HCT116 (cell line): ENCODE results near the gene SUCLG2. TPM values are rescaled to one million over a fixed set of nuclear protein-coding genes. Genes with fewer than 3 reads are reported as not detected.

Experiments
- ATAC-seq: fragments of 200-7000 bp; cut with Tn5 transposase; 2 replicates; pipeline ENCODE4 v1.9.1; 2020; ENCODE audit warnings: mild to moderate bottlenecking, moderate library complexity
- BruUV-seq: library from RNA; stranded (reverse); fragments of 400-500 nt; replicated peaks from 2 replicates; lab custom pipeline; 2021; lab: Mats Ljungman, UMichigan
- CTCF ChIA-PET: fragments of 300-600 bp; sonication (Branson Sonifier 250); formaldehyde crosslinking; loops from one replicate; lab custom pipeline; 2021; ENCODE audit warnings: antibody characterized with exemption; lab: Charles Lee
- POLR2A ChIA-PET: fragments of 300-600, 350-600 bp; sonication (Branson Sonifier 250); formaldehyde crosslinking; loops from one replicate; lab custom pipeline; 2021; ENCODE audit warnings: antibody characterized with exemption; lab: Charles Lee
- RAD21 ChIA-PET, 2 experiments: fragments of 300-600 bp; sonication (Branson Sonifier 250); formaldehyde crosslinking; loops; one replicate each; lab custom pipeline; 2023; ENCODE audit warnings: low total read pairs in 2 of 2; ENCODE audit not compliant: uncharacterized antibody in 2 of 2, unreplicated experiment in 2 of 2, low non-redundant PET in 1 of 2; lab: Charles Lee
- DNase-seq: peaks from one replicate; pipeline ENCODE4 v3.0.0-alpha.2; 2010; ENCODE audit warnings: low read depth, low spot score
- H2AFZ ChIP-seq: fragments of 200-600 bp; shearing (Covaris generic), sonication (generic); 2 replicates; pipeline ENCODE4 v1.6.1; 2017; ENCODE audit warnings: low read depth, mixed run types, mixed read lengths, antibody characterized with exemption, low read length; ENCODE audit not compliant: poor library complexity, severe bottlenecking
- H3K27ac ChIP-seq: 2 replicates; pipeline ENCODE4 v1.5.1; 2012; ENCODE audit warnings: low read depth, low read length
- H3K27me3 ChIP-seq: fragments of 200-600 bp; sonication (generic); 2 replicates; pipeline ENCODE4 v1.6.1; 2016; ENCODE audit warnings: mixed run types, low read length, mixed read lengths; ENCODE audit not compliant: insufficient read depth
- H3K36me3 ChIP-seq, 2 experiments: fragments of 200-500 bp in 1 of 2; fragments of 200-600 bp in 1 of 2; sonication (Bioruptor generic) in 1 of 2; sonication (generic) in 1 of 2; 2 replicates each; pipeline versions ENCODE4 v1.5.1 to v1.6.1; 2014 to 2016; ENCODE audit warnings: low read length in 2 of 2, inconsistent platforms in 1 of 2, mixed read lengths in 1 of 2, mixed run types in 1 of 2; ENCODE audit not compliant: insufficient read depth in 2 of 2, control insufficient read depth in 1 of 2
- H3K4me1 ChIP-seq, 2 experiments: fragments of 200-600 bp in 1 of 2; sonication (generic) in 1 of 2; 2 replicates each; pipeline versions ENCODE4 v1.5.1 to v1.6.1; 2012 to 2017; ENCODE audit warnings: low read length in 2 of 2, inconsistent platforms in 1 of 2, mild to moderate bottlenecking in 1 of 2, mixed read lengths in 1 of 2, mixed run types in 1 of 2, moderate library complexity in 1 of 2; ENCODE audit not compliant: insufficient read depth in 2 of 2, control insufficient read depth in 1 of 2
- H3K4me2 ChIP-seq: fragments of 200-600 bp; sonication (generic); 2 replicates; pipeline ENCODE4 v1.6.1; 2017; ENCODE audit warnings: mixed run types, low read length, mixed read lengths
- H3K4me3 ChIP-seq, 2 experiments: fragments of 200-600 bp in 1 of 2; sonication (generic) in 1 of 2; replicated peaks in 1 of 2; 2 replicates each; pipeline ENCODE4 v1.5.1; 2011 to 2016; ENCODE audit warnings: low read length in 2 of 2, control low read depth in 1 of 2, low read depth in 1 of 2, mild to moderate bottlenecking in 1 of 2, mixed read lengths in 1 of 2, mixed run types in 1 of 2
- H3K79me2 ChIP-seq: fragments of 200-600 bp; sonication (generic); 2 replicates; pipeline ENCODE4 v1.6.1; 2017; ENCODE audit warnings: mild to moderate bottlenecking, mixed run types, low read length, moderate library complexity, mixed read lengths; ENCODE audit not compliant: insufficient read depth
- H3K9ac ChIP-seq: fragments of 200-600 bp; sonication (generic); 2 replicates; pipeline ENCODE4 v1.6.1; 2016; ENCODE audit warnings: low read length, mixed read lengths
- H3K9me2 ChIP-seq: fragments of 200-600 bp; sonication (generic), shearing (Covaris generic); 2 replicates; pipeline ENCODE4 v1.6.1; 2017; ENCODE audit warnings: mixed run types, mild to moderate bottlenecking, moderate library complexity; ENCODE audit not compliant: insufficient read depth
- H3K9me3 ChIP-seq, 2 experiments: fragments of 200-500 bp in 1 of 2; fragments of 200-600 bp in 1 of 2; sonication (Bioruptor generic) in 1 of 2; sonication (generic) in 1 of 2; 2 replicates each; pipeline ENCODE4 v1.6.1; 2014 to 2017; ENCODE audit warnings: low read length in 2 of 2, mixed read lengths in 2 of 2, inconsistent platforms in 1 of 2, low read depth in 1 of 2, mild to moderate bottlenecking in 1 of 2, mixed run types in 1 of 2, moderate library complexity in 1 of 2; ENCODE audit not compliant: control insufficient read depth in 1 of 2, insufficient read depth in 1 of 2
- H4K20me1 ChIP-seq: fragments of 200-600 bp; sonication (generic), shearing (Covaris generic); 2 replicates; pipeline ENCODE4 v1.6.1; 2017; ENCODE audit warnings: mixed run types, mild to moderate bottlenecking, moderate library complexity; ENCODE audit not compliant: insufficient read depth
- CEBPB ChIP-seq: IDR thresholded peaks from 2 replicates; pipeline ENCODE4 v1.6.1; 2012; ENCODE audit warnings: low read depth
- ELF1 ChIP-seq: IDR thresholded peaks from 2 replicates; pipeline ENCODE4 v1.6.1; 2012; ENCODE audit warnings: low read depth, borderline replicate concordance
- MAX ChIP-seq: IDR thresholded peaks from 2 replicates; pipeline ENCODE4 v1.6.1; 2012
- RAD21 ChIP-seq: IDR thresholded peaks from 2 replicates; pipeline ENCODE4 v1.6.1; 2012; ENCODE audit warnings: low read depth, mild to moderate bottlenecking
- SRF ChIP-seq: IDR thresholded peaks from 2 replicates; pipeline ENCODE4 v1.6.1; 2012; ENCODE audit warnings: low read depth
- intact Hi-C: fragments of 100-400 bp; cut with micrococcal nuclease; formaldehyde crosslinking; loops from 2 replicates; pipeline ENCODE4 v1.10.0; 2022
- total RNA-seq: library from RNA; stranded (reverse); gene quantifications from one replicate; pipeline ENCODE4 v1.2.1, GENCODE V29; 2021; ENCODE audit not compliant: unreplicated experiment

The SUCLG2 gene
- total RNA-seq, 1 experiment from 2014 or later, result 49.2 TPM

GRCh38 chr3:67605377-67605776, 49.0 kb downstream of the SUCLG2 start:
- Histone ChIP-seq H3K27me3 (no peaks in the 10 kb centered on the region), H3K4me3 (no peak overlapping the region), H3K9me2 (no peaks in the 10 kb centered on the region), H3K4me1 (peaks cover 0 to 4% of the 10 kb centered on the region in 2 experiments; a peak in 2 of 4 replicates), H3K4me2 (no peak overlapping the region), H2AFZ (no peak overlapping the region), H3K27ac (no peak overlapping the region), H3K79me2 (peaks cover 4% of the 10 kb centered on the region; the same call in 1 of the 2 replicates), H3K9me3 (no peaks in the 10 kb centered on the region), H3K9ac (no peak overlapping the region), H3K36me3 (peaks cover 4 to 5% of the 10 kb centered on the region in 2 experiments; a peak in 2 of 4 replicates), H4K20me1 (0 out of 2 replicates have a peak, but pooled peaks cover 3% of the 10 kb centered on the region)
- ATAC-seq, result peak; percentile 59
- TF ChIP-seq SRF (peak; percentile 52; the same call in 1 of the 2 replicates), MAX (no peak), CEBPB (no peak), RAD21 (peak; percentile 11; the same call in 1 of the 2 replicates)
- no TSS peak for BruUV-seq
- intact Hi-C loops, result no loop called here
- ChIA-PET CTCF (no interaction called here), POLR2A (no interaction called here), RAD21 (no interaction called here)
- DNase-seq, result no peak

- no peak for TF ChIP-seq MAX
- TF ChIP-seq ELF1, result no peak
- H2AFZ ChIP-seq, result no peak overlapping the region
- RAD21 ChIA-PET, result no interaction called here
- no peak overlapping the region for H3K27ac ChIP-seq
- H3K4me2 ChIP-seq, result no peak overlapping the region
- intact Hi-C loops, result no loop called here
- ATAC-seq, result no peak
- no peak overlapping the region for H3K4me3 ChIP-seq
- H3K9me2 ChIP-seq, result no peaks in the 10 kb centered on the region
- POLR2A ChIA-PET, result no interaction called here
- BruUV-seq, result no TSS peak
- H3K4me1 ChIP-seq, result no peaks in the 10 kb centered on the region
- CTCF ChIA-PET, result no interaction called here
- no peaks in the 10 kb centered on the region for H3K27me3 ChIP-seq
- H3K9me3 ChIP-seq, result no peaks in the 10 kb centered on the region
- peaks cover 4% of the 10 kb centered on the region; the same call in 1 of the 2 replicates for H3K79me2 ChIP-seq
- H4K20me1 ChIP-seq, result 0 out of 2 replicates have a peak, but pooled peaks cover 3% of the 10 kb centered on the region
- peaks cover 2 to 11% of the 10 kb centered on the region in 2 experiments; a peak in 2 of 4 replicates for H3K36me3 ChIP-seq
- no peak for DNase-seq
- no peak overlapping the region for H3K9ac ChIP-seq
Observed at GRCh38 chr3:67602816-67603215, 51.6 kb downstream of the SUCLG2 start.
